Caco-2 (cell line): ENCODE results near the gene REPIN1. TPM values are rescaled to one million over a fixed set of nuclear protein-coding genes. Genes with fewer than 3 reads are reported as not detected.

Experiments
- BruUV-seq: library from RNA; stranded (reverse); fragments of 400-500 nt; replicated peaks from 2 replicates; lab custom pipeline; 2021; lab: Mats Ljungman, UMichigan
- CTCF ChIA-PET: fragments of 300-600 bp; sonication (Branson Sonifier 250); formaldehyde crosslinking; loops from one replicate; lab custom pipeline; 2022; ENCODE audit warnings: antibody characterized with exemption; lab: Charles Lee
- POLR2A ChIA-PET: fragments of 300-600 bp; sonication (Branson Sonifier 250); formaldehyde crosslinking; loops from one replicate; lab custom pipeline; 2022; ENCODE audit warnings: antibody characterized with exemption; lab: Charles Lee
- DNase-seq, 2 experiments: peaks; one replicate each; pipeline versions ENCODE4 v3.0.0 to v3.0.0-alpha.2; 2020 to 2022
- H3K27me3 ChIP-seq: replicated peaks from 2 replicates; pipeline ENCODE4 v1.6.0; 2011; ENCODE audit warnings: low read length; ENCODE audit not compliant: control insufficient read depth, insufficient read depth
- H3K36me3 ChIP-seq: 2 replicates; pipeline ENCODE4 v1.5.1; 2011; ENCODE audit warnings: low read length; ENCODE audit not compliant: control insufficient read depth, insufficient read depth
- H3K4me1 ChIP-seq: fragments of 250-450 bp; sonication (Bioruptor Pico); 2 replicates; pipeline ENCODE4 v1.5.1; 2020; ENCODE audit warnings: mild to moderate bottlenecking
- H3K4me3 ChIP-seq: 2 replicates; pipeline ENCODE4 v1.5.1; 2011; ENCODE audit warnings: low read depth, mild to moderate bottlenecking, control low read depth, low read length
- H3K9me3 ChIP-seq: fragments of 250-450 bp; sonication (Bioruptor Pico); 2 replicates; pipeline ENCODE4 v1.5.1; 2020; ENCODE audit warnings: mild to moderate bottlenecking, moderate library complexity
- H3K27ac Mint-ChIP-seq: one replicate; pipeline ENCODE4 v1.8.0; 2022; ENCODE audit warnings: mixed read lengths; ENCODE audit not compliant: unreplicated experiment
- H3K27me3 Mint-ChIP-seq: one replicate; pipeline ENCODE4 v1.8.0; 2022; ENCODE audit warnings: mixed read lengths; ENCODE audit not compliant: insufficient read depth, unreplicated experiment
- H3K36me3 Mint-ChIP-seq: one replicate; pipeline ENCODE4 v1.8.0; 2022; ENCODE audit warnings: mild to moderate bottlenecking, mixed read lengths; ENCODE audit not compliant: insufficient read depth, unreplicated experiment
- H3K4me1 Mint-ChIP-seq: one replicate; pipeline ENCODE4 v1.8.0; 2022; ENCODE audit warnings: low read depth, mixed read lengths; ENCODE audit not compliant: unreplicated experiment
- H3K4me3 Mint-ChIP-seq: one replicate; pipeline ENCODE4 v1.8.0; 2022; ENCODE audit warnings: mild to moderate bottlenecking, moderate library complexity, mixed read lengths; ENCODE audit not compliant: unreplicated experiment
- H3K9me3 Mint-ChIP-seq: one replicate; pipeline ENCODE4 v1.8.0; 2022; ENCODE audit warnings: mixed read lengths; ENCODE audit not compliant: unreplicated experiment
- intact Hi-C: fragments of 100-400 bp; cut with micrococcal nuclease; formaldehyde crosslinking; loops from one replicate; pipeline ENCODE4 v1.10.0; 2022; ENCODE audit not compliant: unreplicated experiment
- total RNA-seq: library from RNA; stranded (reverse); gene quantifications from 2 replicates; pipeline ENCODE4 v1.2.3, GENCODE V29; 2022
- TF ChIP-seq, protein P1 (sequence below), 2 experiments: fragments of 200-600 bp in 1 of 2; IDR thresholded peaks; 1 replicate in 1 of 2; 2 replicates in 1 of 2; pipeline versions ENCODE4 v1.5.1 to v1.8.0; 2011 to 2022; ENCODE audit warnings: antibody characterized with exemption in 1 of 2, control low read depth in 1 of 2, inconsistent platforms in 1 of 2, low read depth in 1 of 2, low read length in 1 of 2, mild to moderate bottlenecking in 1 of 2, moderate library complexity in 1 of 2; ENCODE audit not compliant: insufficient read depth in 1 of 2, severe bottlenecking in 1 of 2, unreplicated experiment in 1 of 2

REPIN1 gene
- total RNA-seq, 1 experiment from 2014 or later = 148 TPM

DNA sequence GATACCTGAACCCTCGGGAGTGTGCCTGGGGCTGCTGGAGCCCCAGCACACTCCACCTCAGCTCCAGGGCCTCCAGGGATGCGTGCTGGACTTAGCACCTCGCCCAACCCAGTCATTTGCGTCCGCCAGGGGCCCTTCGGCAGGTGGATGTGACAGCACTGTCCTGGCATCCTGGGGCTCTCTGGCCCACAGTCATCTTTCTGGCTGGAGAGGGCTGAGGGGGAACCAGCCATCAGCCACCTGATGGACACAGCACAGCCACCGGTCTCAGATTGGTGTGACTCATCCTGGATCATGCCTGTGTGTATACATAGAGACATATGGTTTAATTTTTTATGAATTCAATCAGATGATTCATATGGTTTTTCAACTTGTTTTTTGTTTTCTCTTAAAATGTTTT, 21.6 kb downstream of the REPIN1 start:
- no peaks in the 10 kb centered on the region for H3K4me1 Mint-ChIP-seq

GRCh38 chr7:150393325-150393724, 24.7 kb downstream of the REPIN1 start:
- peaks cover 4% of the 10 kb centered on the region for H3K36me3 Mint-ChIP-seq
- DNase-seq = no peak
- intact Hi-C loops = no loop called here
- Histone ChIP-seq H3K36me3 (no peaks in the 10 kb centered on the region; the same call in 1 of the 2 replicates), H3K27me3 (no peaks in the 10 kb centered on the region), H3K4me3 (no peak overlapping the region), H3K9me3 (no peaks in the 10 kb centered on the region), H3K4me1 (no peaks in the 10 kb centered on the region)
- POLR2A ChIA-PET = no interaction called here
- no peaks in the 10 kb centered on the region for H3K4me1 Mint-ChIP-seq
- no peaks in the 10 kb centered on the region for H3K27me3 Mint-ChIP-seq
- CTCF ChIA-PET = no interaction called here
- no peaks in the 10 kb centered on the region for H3K9me3 Mint-ChIP-seq
- BruUV-seq = no TSS peak
- TF ChIP-seq, protein P1, sequence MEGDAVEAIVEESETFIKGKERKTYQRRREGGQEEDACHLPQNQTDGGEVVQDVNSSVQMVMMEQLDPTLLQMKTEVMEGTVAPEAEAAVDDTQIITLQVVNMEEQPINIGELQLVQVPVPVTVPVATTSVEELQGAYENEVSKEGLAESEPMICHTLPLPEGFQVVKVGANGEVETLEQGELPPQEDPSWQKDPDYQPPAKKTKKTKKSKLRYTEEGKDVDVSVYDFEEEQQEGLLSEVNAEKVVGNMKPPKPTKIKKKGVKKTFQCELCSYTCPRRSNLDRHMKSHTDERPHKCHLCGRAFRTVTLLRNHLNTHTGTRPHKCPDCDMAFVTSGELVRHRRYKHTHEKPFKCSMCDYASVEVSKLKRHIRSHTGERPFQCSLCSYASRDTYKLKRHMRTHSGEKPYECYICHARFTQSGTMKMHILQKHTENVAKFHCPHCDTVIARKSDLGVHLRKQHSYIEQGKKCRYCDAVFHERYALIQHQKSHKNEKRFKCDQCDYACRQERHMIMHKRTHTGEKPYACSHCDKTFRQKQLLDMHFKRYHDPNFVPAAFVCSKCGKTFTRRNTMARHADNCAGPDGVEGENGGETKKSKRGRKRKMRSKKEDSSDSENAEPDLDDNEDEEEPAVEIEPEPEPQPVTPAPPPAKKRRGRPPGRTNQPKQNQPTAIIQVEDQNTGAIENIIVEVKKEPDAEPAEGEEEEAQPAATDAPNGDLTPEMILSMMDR (IDR thresholded peaks at IDR 0.05; ENCODE audit: insufficient read depth in 1 of 2, low read depth in 1 of 2, low read length in 1 of 2, severe bottlenecking in 1 of 2, unreplicated experiment in 1 of 2) = no peak
- no peak overlapping the region for H3K27ac Mint-ChIP-seq
- H3K4me3 Mint-ChIP-seq = no peak overlapping the region

More for the DNA sequence above, 21.6 kb downstream of the REPIN1 start:
- no TSS peak for BruUV-seq
- Mint-ChIP-seq H3K36me3 (peaks cover 5% of the 10 kb centered on the region), H3K27me3 (no peaks in the 10 kb centered on the region), H3K27ac (no peak overlapping the region), H3K9me3 (no peaks in the 10 kb centered on the region), H3K4me3 (no peak overlapping the region)
- Histone ChIP-seq H3K4me1 (no peaks in the 10 kb centered on the region), H3K36me3 (no peaks in the 10 kb centered on the region; the same call in 1 of the 2 replicates), H3K9me3 (no peaks in the 10 kb centered on the region), H3K27me3 (no peaks in the 10 kb centered on the region), H3K4me3 (no peak overlapping the region)
- intact Hi-C loops = no loop called here
- no peak for DNase-seq
- POLR2A ChIA-PET = no interaction called here
- TF ChIP-seq, protein P1 (IDR thresholded peaks at IDR 0.05; ENCODE audit: insufficient read depth in 1 of 2, low read depth in 1 of 2, low read length in 1 of 2, severe bottlenecking in 1 of 2, unreplicated experiment in 1 of 2) = no peak
- CTCF ChIA-PET = no interaction called here

DNA sequence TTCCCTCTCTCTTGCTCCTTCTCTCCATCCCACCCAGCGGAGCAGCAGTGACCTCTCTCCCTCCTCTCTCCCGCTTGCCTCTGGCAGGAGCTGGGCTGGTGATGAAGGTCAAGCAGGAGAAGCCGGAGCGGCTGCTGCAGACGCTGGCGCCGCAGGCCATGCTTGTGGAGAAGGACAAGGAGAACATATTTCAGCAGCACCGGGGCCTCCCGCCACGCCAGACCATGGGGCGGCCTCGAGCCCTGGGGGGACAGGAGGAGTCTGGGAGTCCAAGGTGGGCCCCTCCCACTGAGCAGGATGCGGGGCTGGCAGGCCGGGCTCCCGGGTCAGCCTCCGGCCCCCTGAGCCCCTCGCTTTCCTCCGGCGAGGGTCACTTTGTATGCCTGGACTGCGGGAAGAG, 27.8 kb downstream of the REPIN1 start:
- peaks cover 4% of the 10 kb centered on the region for H3K36me3 Mint-ChIP-seq
- intact Hi-C loops = no loop called here
- H3K4me1 Mint-ChIP-seq = peaks cover 12% of the 10 kb centered on the region
- TF ChIP-seq, protein P1 (IDR thresholded peaks at IDR 0.05; ENCODE audit: insufficient read depth in 1 of 2, low read depth in 1 of 2, low read length in 1 of 2, severe bottlenecking in 1 of 2, unreplicated experiment in 1 of 2) = no peak
- BruUV-seq = no TSS peak
- H3K4me3 ChIP-seq = no peak overlapping the region
- H3K36me3 ChIP-seq = no peaks in the 10 kb centered on the region
- no peak for DNase-seq
- H3K4me3 Mint-ChIP-seq = no peak overlapping the region
- no peaks in the 10 kb centered on the region for H3K27me3 ChIP-seq
- H3K27me3 Mint-ChIP-seq = no peaks in the 10 kb centered on the region
- ChIA-PET POLR2A (no interaction called here), CTCF (no interaction called here)
- H3K9me3 ChIP-seq = no peaks in the 10 kb centered on the region
- H3K9me3 Mint-ChIP-seq = no peaks in the 10 kb centered on the region
- H3K27ac Mint-ChIP-seq = no peak overlapping the region
- H3K4me1 ChIP-seq = peaks cover 15% of the 10 kb centered on the region
